K562 (cell line): Measurements from ENCODE around the gene RAB6A. TPM values are rescaled to one million over a fixed set of nuclear protein-coding genes. Genes with fewer than 3 reads are reported as not detected.

Source experiments
- CLOCK ChIP-seq: fragments of 250-450 bp; sonication (Bioruptor Pico); IDR thresholded peaks from 2 replicates; pipeline ENCODE4 v1.4.0; 2020; ENCODE audit warnings: mild to moderate bottlenecking, moderate library complexity, borderline replicate concordance
- GTF2B ChIP-seq: IDR thresholded peaks from 2 replicates; pipeline ENCODE4 v1.6.1; 2011; ENCODE audit not compliant: insufficient read length; ENCODE audit errors: extremely low read depth
- KLF13 ChIP-seq: fragments of 450-650 bp; IDR thresholded peaks from 2 replicates; pipeline ENCODE4 v1.6.1; 2016; ENCODE audit warnings: missing genetic modification characterization, low read depth, mild to moderate bottlenecking, missing compliant biosample characterization, moderate library complexity, borderline replicate concordance
- NR2C1 ChIP-seq, 2 experiments: fragments of 450-650 bp; IDR thresholded peaks; 2 replicates each; pipeline ENCODE4 v1.6.1; 2017; ENCODE audit warnings: mild to moderate bottlenecking in 2 of 2, antibody characterized with exemption in 1 of 2, inconsistent platforms in 1 of 2, missing compliant biosample characterization in 1 of 2, missing genetic modification characterization in 1 of 2
- POLR2B ChIP-seq: fragments of 450-650 bp; IDR thresholded peaks from 2 replicates; pipeline ENCODE4 v1.6.1; 2018; ENCODE audit warnings: low read depth; ENCODE audit not compliant: partially characterized antibody
- RFX5 ChIP-seq: IDR thresholded peaks from 2 replicates; pipeline ENCODE4 v1.6.1; 2011; ENCODE audit warnings: low read depth, mild to moderate bottlenecking, improper control_type of control experiment, low read length
- ZSCAN32 ChIP-seq: fragments of 450-650 bp; formaldehyde crosslinking; IDR thresholded peaks from 2 replicates; pipeline ENCODE4 v1.4.0; 2020; ENCODE audit warnings: mild to moderate bottlenecking, moderate library complexity
- polyA plus RNA-seq, 8 experiments: library from polyadenylated mRNA; depleted of rRNA in 4 of 8; stranded (reverse) in 5 of 8; unstranded in 3 of 8; fragments of >200 nt; fragmentation: Nextera tagmentation in 2 of 8; fragmentation: Illumina TruSeq in 1 of 8; extraction: Ambion mirVana in 2 of 8; extraction: Trizol in 1 of 8; gene quantifications; 2 replicates each; pipeline versions ENCODE4 v1.2.1 to v1.2.3, GENCODE V29; 2011 to 2014; ENCODE audit warnings: inconsistent platforms in 1 of 8, missing spikeins in 1 of 8
- total RNA-seq, 7 experiments: library from RNA; depleted of rRNA in 6 of 7; stranded (reverse); fragments of >200 nt in 6 of 7; fragmentation: Illumina TruSeq in 2 of 7; extraction: Trizol in 2 of 7; gene quantifications; 2 replicates each; pipeline versions ENCODE4 v1.2.1 to v1.2.3, GENCODE V29; 2011 to 2021; ENCODE audit warnings: low replicate concordance in 1 of 7
- TF ChIP-seq, protein P1 (sequence below): fragments of 150-350 bp; IDR thresholded peaks from 2 replicates; pipeline ENCODE4 v1.6.1; 2014; ENCODE audit warnings: low read depth, mild to moderate bottlenecking, low read length, borderline replicate concordance
- TF ChIP-seq, protein P2 (sequence below): fragments of 250-450 bp; sonication (Bioruptor Pico); IDR thresholded peaks from 2 replicates; pipeline ENCODE4 v1.8.0; 2022; ENCODE audit warnings: moderate library complexity, mild to moderate bottlenecking, inconsistent platforms

RAB6A gene
- total and polyA plus RNA-seq, 9 of the 15 experiments (the other 6 are each of a cell fraction or from before 2014, with no cell fraction given): 14.0 to 95.3 (median 45.4) TPM

- TF ChIP-seq, protein P1, sequence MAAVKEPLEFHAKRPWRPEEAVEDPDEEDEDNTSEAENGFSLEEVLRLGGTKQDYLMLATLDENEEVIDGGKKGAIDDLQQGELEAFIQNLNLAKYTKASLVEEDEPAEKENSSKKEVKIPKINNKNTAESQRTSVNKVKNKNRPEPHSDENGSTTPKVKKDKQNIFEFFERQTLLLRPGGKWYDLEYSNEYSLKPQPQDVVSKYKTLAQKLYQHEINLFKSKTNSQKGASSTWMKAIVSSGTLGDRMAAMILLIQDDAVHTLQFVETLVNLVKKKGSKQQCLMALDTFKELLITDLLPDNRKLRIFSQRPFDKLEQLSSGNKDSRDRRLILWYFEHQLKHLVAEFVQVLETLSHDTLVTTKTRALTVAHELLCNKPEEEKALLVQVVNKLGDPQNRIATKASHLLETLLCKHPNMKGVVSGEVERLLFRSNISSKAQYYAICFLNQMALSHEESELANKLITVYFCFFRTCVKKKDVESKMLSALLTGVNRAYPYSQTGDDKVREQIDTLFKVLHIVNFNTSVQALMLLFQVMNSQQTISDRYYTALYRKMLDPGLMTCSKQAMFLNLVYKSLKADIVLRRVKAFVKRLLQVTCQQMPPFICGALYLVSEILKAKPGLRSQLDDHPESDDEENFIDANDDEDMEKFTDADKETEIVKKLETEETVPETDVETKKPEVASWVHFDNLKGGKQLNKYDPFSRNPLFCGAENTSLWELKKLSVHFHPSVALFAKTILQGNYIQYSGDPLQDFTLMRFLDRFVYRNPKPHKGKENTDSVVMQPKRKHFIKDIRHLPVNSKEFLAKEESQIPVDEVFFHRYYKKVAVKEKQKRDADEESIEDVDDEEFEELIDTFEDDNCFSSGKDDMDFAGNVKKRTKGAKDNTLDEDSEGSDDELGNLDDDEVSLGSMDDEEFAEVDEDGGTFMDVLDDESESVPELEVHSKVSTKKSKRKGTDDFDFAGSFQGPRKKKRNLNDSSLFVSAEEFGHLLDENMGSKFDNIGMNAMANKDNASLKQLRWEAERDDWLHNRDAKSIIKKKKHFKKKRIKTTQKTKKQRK: no peak
- TF ChIP-seq GTF2B: no peak
- TF ChIP-seq POLR2B: no peak
- TF ChIP-seq, protein P2, sequence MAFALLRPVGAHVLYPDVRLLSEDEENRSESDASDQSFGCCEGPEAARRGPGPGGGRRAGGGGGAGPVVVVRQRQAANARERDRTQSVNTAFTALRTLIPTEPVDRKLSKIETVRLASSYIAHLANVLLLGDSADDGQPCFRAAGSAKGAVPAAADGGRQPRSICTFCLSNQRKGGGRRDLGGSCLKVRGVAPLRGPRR (CRISPR knock-in tag): no peak
- TF ChIP-seq CLOCK (CRISPR knock-in tag): no peak
- TF ChIP-seq KLF13 (tag): no peak
- no peak for TF ChIP-seq ZSCAN32 (CRISPR knock-in tag)
- no peak; the same call in 1 of the 2 replicates for TF ChIP-seq NR2C1 (IDR thresholded peaks at IDR 0.05)
- no peak for TF ChIP-seq NR2C1 (tag; IDR thresholded peaks at IDR 0.05)
- no peak for TF ChIP-seq RFX5
Observed at GRCh38 chr11:73750228-73750627, 10.6 kb downstream of the RAB6A start (continued).
